ENCODE data around the gene USE1.

The USE1 gene

DNA sequence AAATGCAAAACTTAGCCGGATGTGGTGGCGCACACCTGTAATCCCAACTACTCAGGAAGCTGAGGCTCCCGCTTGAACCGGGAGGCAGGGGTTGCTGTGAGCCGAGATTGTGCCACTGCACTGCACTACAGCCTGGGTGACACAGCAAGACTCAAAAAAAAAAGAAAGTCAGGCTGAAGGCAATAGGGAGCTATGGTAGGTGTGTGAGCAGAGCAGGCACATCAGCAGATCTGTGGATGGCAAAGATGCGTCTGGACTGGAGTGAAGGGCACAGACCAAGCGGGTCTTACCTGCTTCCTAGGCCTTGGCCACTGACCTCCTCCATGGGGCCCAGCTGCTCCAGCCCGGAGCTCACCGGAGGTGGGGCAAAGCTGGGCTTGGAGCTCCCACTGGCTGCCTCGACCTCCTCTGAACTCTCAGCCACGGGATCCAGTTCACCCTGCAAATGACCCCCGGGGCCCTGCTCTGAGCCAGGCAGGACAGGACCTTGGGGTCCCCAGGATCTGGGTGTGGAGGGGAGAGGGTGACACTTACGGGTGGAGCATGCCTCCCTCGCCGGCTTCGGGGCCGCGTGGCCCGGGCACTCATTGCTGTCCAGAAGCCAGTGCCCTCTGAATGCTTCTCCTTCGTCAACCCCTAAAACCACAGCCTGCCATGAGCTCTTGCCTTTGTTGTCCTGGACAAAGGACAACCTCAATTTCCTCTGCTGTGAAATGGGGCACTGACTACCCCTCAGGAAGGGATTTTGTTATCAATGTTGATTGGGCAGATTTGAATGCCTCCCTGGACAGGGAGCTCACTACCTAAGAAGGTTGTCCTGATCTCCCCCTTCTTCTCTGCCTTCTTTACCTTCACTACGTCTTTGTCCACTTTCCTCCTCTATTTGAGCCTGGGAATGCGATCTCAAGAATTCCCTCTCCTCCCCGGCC, 48.8 kb downstream of the USE1 start:
- TF ChIP-seq, protein P1, sequence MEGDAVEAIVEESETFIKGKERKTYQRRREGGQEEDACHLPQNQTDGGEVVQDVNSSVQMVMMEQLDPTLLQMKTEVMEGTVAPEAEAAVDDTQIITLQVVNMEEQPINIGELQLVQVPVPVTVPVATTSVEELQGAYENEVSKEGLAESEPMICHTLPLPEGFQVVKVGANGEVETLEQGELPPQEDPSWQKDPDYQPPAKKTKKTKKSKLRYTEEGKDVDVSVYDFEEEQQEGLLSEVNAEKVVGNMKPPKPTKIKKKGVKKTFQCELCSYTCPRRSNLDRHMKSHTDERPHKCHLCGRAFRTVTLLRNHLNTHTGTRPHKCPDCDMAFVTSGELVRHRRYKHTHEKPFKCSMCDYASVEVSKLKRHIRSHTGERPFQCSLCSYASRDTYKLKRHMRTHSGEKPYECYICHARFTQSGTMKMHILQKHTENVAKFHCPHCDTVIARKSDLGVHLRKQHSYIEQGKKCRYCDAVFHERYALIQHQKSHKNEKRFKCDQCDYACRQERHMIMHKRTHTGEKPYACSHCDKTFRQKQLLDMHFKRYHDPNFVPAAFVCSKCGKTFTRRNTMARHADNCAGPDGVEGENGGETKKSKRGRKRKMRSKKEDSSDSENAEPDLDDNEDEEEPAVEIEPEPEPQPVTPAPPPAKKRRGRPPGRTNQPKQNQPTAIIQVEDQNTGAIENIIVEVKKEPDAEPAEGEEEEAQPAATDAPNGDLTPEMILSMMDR (conservative IDR thresholded peaks at IDR 0.05; ENCODE audit: low read length): no peak
- DNase-seq (ENCODE audit: low read depth): no peak
- no peak overlapping the region for H3K4me3 ChIP-seq (ENCODE audit: low read length)

DNA sequence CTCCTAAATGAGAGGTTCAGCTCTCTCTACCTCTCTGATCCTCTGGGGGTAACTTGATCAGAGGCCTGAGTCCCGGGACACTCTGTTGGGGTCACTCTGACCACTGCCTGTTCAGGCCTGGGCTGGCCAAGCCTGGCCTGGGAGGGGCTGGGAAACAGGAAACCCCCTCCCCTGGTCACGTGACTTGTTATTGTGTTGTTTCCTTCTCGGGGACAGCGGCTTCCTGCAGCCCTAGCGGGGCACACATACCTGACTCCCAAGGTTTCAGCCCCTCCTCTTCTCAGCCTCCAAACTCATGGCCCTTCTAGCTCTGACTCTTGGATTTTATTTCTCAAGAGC, 49.5 kb downstream of the USE1 start, which contains the start of gene USHBP1:
Gene USHBP1, minus strand, starts transcription at position 105 of the 339 bp plus-strand sequence. CDS start 446 bp downstream, outside the sequence.
- H3K4me3 ChIP-seq (ENCODE audit: low read length): no peak within 1 kb of the TSS
- no peak for DNase-seq (ENCODE audit: low read depth)

DNA sequence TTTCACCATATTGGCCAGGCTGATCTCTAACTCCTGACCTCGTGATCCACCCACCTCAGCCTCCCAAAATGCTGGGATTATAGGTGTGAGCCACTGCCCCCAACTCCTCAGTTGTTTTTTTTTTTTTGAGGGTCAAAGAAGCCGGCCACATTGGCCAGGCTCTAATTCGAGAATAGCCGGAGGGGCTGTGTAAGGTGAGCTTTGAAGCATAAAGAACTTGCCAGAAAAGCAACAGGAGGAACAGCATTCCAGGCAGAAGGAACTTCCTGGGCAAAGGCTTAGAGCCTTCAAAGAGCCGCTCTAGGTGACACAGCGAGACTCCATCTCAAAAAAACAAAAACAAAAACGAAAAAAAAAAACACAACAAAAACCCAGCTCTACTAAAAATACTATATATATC, 50.9 kb downstream of the USE1 start:
- no peak overlapping the region for H3K4me3 ChIP-seq (ENCODE audit: low read length)
- TF ChIP-seq, protein P1 (conservative IDR thresholded peaks at IDR 0.05; ENCODE audit: low read length): no peak
- no peak for DNase-seq (ENCODE audit: low read depth)

More for the DNA sequence above, 49.5 kb downstream of the USE1 start, which contains the start of gene USHBP1:
- TF ChIP-seq, protein P1 (conservative IDR thresholded peaks at IDR 0.05; ENCODE audit: low read length): no peak

DNA sequence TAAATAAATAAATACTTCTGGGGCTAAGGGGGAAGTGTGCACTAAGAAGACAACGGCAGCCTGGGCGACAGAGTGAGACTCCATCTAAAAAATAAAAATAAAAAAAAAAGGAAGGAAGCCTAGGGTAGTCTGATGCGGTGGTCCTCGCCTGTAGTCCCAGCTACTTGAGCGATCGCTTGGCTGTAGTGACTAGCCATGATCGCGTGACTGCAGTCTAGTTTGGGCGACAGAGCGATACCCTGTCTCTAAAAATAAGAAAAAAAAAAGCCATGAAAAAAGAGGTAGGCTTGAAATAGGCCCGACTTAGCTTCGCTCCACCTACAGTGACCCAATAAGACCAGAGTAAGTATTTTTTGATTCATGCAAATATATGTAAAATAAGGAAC, 51.4 kb downstream of the USE1 start:
- TF ChIP-seq, protein P1 (conservative IDR thresholded peaks at IDR 0.05; ENCODE audit: low read length): no peak

DNA sequence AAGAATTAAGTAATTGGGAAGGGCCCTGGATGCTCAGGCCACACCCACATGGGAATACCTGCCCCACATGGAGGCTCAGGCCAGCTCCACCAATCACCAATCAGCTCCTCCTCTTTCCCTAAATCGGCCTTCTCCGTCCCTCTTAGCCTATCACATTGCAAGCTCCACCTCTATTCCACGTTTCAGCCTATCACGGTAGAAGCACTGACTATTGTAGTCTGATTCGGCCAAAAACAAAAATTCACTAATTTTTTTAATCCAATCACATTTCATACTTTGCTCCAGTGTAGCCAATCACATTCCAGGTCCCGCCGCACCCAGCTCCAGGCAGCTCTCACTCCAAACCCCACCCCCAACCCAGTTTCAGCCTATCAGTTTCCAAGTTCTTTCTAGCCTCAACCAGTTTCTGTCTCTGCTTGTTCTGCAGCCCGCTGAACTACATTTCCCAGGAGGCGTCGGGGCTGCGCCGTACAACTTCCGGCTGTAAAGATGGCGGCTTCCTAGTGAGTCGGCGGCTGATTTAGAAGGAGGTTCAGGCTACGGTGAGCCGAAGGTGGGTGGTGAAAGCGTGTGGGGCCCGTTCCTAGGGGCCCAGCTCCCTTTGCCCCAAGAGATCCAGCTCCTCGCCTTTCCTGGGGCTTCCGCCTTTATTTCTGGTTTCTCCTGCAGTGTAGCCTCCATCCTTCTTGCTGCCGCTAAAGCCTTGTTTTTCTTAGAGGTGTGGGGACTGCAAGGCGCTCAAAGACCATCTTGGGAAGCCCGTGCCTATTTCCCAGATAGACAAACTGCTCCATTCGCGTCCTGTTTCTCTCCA, 52.0 kb downstream of the USE1 start, which contains the start of gene BABAM1:
Gene BABAM1, plus strand, starts transcription at position 469 of the 814 bp plus-strand sequence. CDS start 1,364 bp downstream, outside the sequence.
- DNase-seq (ENCODE audit: low read depth): peak; percentile 100
- peak within 1 kb of the TSS; percentile 98 for H3K4me3 ChIP-seq (ENCODE audit: low read length)
- TF ChIP-seq, protein P1 (conservative IDR thresholded peaks at IDR 0.05; ENCODE audit: low read length): no peak

More for the DNA sequence above, 51.4 kb downstream of the USE1 start:
- no peak overlapping the region for H3K4me3 ChIP-seq (ENCODE audit: low read length)
- DNase-seq (ENCODE audit: low read depth): no peak

DNA sequence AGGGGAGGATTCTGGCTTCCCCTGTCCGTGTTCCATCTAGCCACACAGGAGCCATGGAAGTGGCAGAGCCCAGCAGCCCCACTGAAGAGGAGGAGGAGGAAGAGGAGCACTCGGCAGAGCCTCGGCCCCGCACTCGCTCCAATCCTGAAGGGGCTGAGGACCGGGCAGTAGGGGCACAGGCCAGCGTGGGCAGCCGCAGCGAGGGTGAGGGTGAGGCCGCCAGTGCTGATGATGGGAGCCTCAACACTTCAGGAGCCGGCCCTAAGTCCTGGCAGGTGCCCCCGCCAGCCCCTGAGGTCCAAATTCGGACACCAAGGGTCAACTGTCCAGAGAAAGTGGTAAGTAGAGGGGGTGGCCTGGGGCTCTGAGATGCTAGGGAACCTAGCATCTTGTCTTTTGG, 53.6 kb downstream of the USE1 start:
- H3K4me3 ChIP-seq (ENCODE audit: low read length): no peak overlapping the region
- TF ChIP-seq, protein P1 (conservative IDR thresholded peaks at IDR 0.05; ENCODE audit: low read length): no peak
- no peak for DNase-seq (ENCODE audit: low read depth)

All from AG10803 (cell line).